HepG2 (cell line): ENCODE results near the gene POLE.

Experiments
- CTCF ChIP-seq: sonication (generic); formaldehyde crosslinking; IDR thresholded peaks from 2 replicates; pipeline ENCODE4 v1.5.0; 2020; ENCODE audit warnings: mild to moderate bottlenecking, missing genetic modification reagents, moderate library complexity
- HDAC6 ChIP-seq: fragments of 200-600 bp; sonication (generic); IDR thresholded peaks from 2 replicates; pipeline ENCODE4 v1.7.0; 2017; ENCODE audit warnings: mild to moderate bottlenecking, antibody characterized with exemption, low read length, low read depth
- KDM2A ChIP-seq: sonication (generic); formaldehyde crosslinking; IDR thresholded peaks from 2 replicates; pipeline ENCODE4 v1.4.0; 2020; ENCODE audit warnings: low read depth, missing genetic modification reagents, borderline replicate concordance
- MAX ChIP-seq: IDR thresholded peaks from 2 replicates; pipeline ENCODE4 v1.6.1; 2012; ENCODE audit warnings: inconsistent platforms
- NFRKB ChIP-seq: fragments of 450-650 bp; IDR thresholded peaks from 2 replicates; pipeline ENCODE4 v1.6.1; 2017
- SIN3B ChIP-seq: fragments of 150-350 bp; IDR thresholded peaks from 2 replicates; pipeline ENCODE4 v1.6.1; 2014; ENCODE audit warnings: low read length
- TCF7L2 ChIP-seq: IDR thresholded peaks from 2 replicates; pipeline ENCODE4 v1.6.1; 2011; ENCODE audit warnings: mild to moderate bottlenecking, low read depth, low read length, moderate library complexity
- ZKSCAN8 ChIP-seq: IDR thresholded peaks from 2 replicates; pipeline ENCODE4 v1.6.1; 2016; ENCODE audit warnings: borderline replicate concordance, missing genetic modification reagents, missing compliant biosample characterization
- ZNF558 ChIP-seq: sonication (generic); formaldehyde crosslinking; IDR thresholded peaks from 2 replicates; pipeline ENCODE4 v1.9.0; 2022; ENCODE audit warnings: mild to moderate bottlenecking, missing genetic modification reagents, borderline replicate concordance
- ZNF576 ChIP-seq: sonication (generic); formaldehyde crosslinking; IDR thresholded peaks from 2 replicates; pipeline ENCODE4 v1.4.0; 2020; ENCODE audit warnings: mild to moderate bottlenecking, missing genetic modification reagents
- ZNF775 ChIP-seq: sonication (generic); formaldehyde crosslinking; IDR thresholded peaks from 2 replicates; pipeline ENCODE4 v1.4.0; 2020; ENCODE audit warnings: missing genetic modification reagents, mild to moderate bottlenecking, moderate library complexity, borderline replicate concordance

- no peak for TF ChIP-seq NFRKB
- TF ChIP-seq KDM2A (CRISPR knock-in tag), result peak; percentile 87
- TF ChIP-seq ZNF576 (CRISPR knock-in tag), result no peak
- no peak for TF ChIP-seq ZNF775 (CRISPR knock-in tag)
- TF ChIP-seq ZKSCAN8, result no peak
- TF ChIP-seq TCF7L2, result no peak
- no peak for TF ChIP-seq SIN3B
- peak; percentile 71 for TF ChIP-seq MAX
- no peak for TF ChIP-seq ZNF558 (CRISPR knock-in tag)
- no peak for TF ChIP-seq HDAC6
- peak; percentile 97 for TF ChIP-seq CTCF (CRISPR knock-in tag)
These were observed 86.8 kb downstream of the POLE start for GRCh38 chr12:132600048-132601032.
